Calu3 (cell line): ENCODE results near the gene SPATA6L. TPM values are rescaled to one million over a fixed set of nuclear protein-coding genes. Genes with fewer than 3 reads are reported as not detected.

Experiments
- BruUV-seq: library from RNA; stranded (reverse); fragments of 400-500 nt; replicated peaks from 2 replicates; lab custom pipeline; 2021; lab: Mats Ljungman, UMichigan
- CTCF ChIA-PET: fragments of 300-600 bp; sonication (Branson Sonifier 250); formaldehyde crosslinking; loops from one replicate; lab custom pipeline; 2022; ENCODE audit warnings: antibody characterized with exemption; lab: Charles Lee
- DNase-seq: peaks from one replicate; pipeline ENCODE4 v3.0.0; 2022
- H3K27ac Mint-ChIP-seq: one replicate; pipeline ENCODE4 v1.8.0; 2022; ENCODE audit warnings: mixed read lengths; ENCODE audit not compliant: unreplicated experiment
- H3K27me3 Mint-ChIP-seq: one replicate; pipeline ENCODE4 v1.8.0; 2022; ENCODE audit warnings: mixed read lengths; ENCODE audit not compliant: unreplicated experiment
- H3K36me3 Mint-ChIP-seq: one replicate; pipeline ENCODE4 v1.8.0; 2022; ENCODE audit warnings: mild to moderate bottlenecking, moderate library complexity, mixed read lengths; ENCODE audit not compliant: insufficient read depth, unreplicated experiment
- H3K4me1 Mint-ChIP-seq: one replicate; pipeline ENCODE4 v1.8.0; 2022; ENCODE audit warnings: mild to moderate bottlenecking, low read depth, mixed read lengths; ENCODE audit not compliant: unreplicated experiment
- H3K4me3 Mint-ChIP-seq: one replicate; pipeline ENCODE4 v1.8.0; 2022; ENCODE audit warnings: mild to moderate bottlenecking, low read depth, moderate library complexity, mixed read lengths; ENCODE audit not compliant: unreplicated experiment
- H3K9me3 Mint-ChIP-seq: one replicate; pipeline ENCODE4 v1.8.0; 2022; ENCODE audit warnings: low read depth, mixed read lengths; ENCODE audit not compliant: unreplicated experiment
- CTCF ChIP-seq: fragments of 200-600 bp; IDR thresholded peaks from one replicate; pipeline ENCODE4 v1.8.0; 2022; ENCODE audit warnings: antibody characterized with exemption; ENCODE audit not compliant: unreplicated experiment
- intact Hi-C: fragments of 100-400 bp; cut with micrococcal nuclease; formaldehyde crosslinking; loops from one replicate; pipeline ENCODE4 v1.10.0; 2022; ENCODE audit not compliant: unreplicated experiment
- total RNA-seq: library from RNA; stranded (reverse); gene quantifications from 2 replicates; pipeline ENCODE4 v1.2.3, GENCODE V29; 2022

The SPATA6L gene
- total RNA-seq, 1 experiment from 2014 or later: 5.7 TPM

DNA sequence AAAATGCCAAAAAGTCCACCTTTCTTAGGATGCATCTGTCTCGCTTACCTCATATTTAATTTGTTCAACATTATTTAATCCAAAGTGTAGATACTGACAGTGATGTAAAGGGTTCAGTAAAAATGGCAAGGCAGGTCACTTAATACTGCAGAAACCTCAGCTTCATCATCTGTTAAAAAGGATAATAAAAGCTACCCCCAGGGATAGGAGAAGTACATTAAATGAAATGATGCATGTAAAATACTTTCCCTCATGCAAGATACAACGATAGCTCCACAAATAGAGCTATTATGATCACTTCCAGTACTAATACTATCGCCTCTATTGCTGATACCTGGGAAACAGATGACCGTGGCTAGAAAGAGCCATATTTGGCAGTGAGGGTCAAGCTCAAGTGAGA, 93.1 kb downstream of the SPATA6L start:
- Mint-ChIP-seq H3K27me3 (no peaks in the 10 kb centered on the region), H3K4me1 (no peaks in the 10 kb centered on the region), H3K9me3 (no peaks in the 10 kb centered on the region), H3K4me3 (no peak overlapping the region), H3K27ac (no peak overlapping the region), H3K36me3 (peaks cover 34% of the 10 kb centered on the region)
- DNase-seq: no peak
- BruUV-seq: no TSS peak
- intact Hi-C loops: no loop called here
- CTCF ChIA-PET: no interaction called here
- TF ChIP-seq CTCF: no peak

- Mint-ChIP-seq H3K27ac (no peak overlapping the region), H3K9me3 (no peaks in the 10 kb centered on the region), H3K36me3 (peaks cover 26% of the 10 kb centered on the region), H3K4me1 (no peaks in the 10 kb centered on the region), H3K27me3 (no peaks in the 10 kb centered on the region), H3K4me3 (no peak overlapping the region)
- intact Hi-C loops: no loop called here
- CTCF ChIA-PET: no interaction called here
- DNase-seq: no peak
- no peak for TF ChIP-seq CTCF
- BruUV-seq: no TSS peak
These were observed 94.0 kb downstream of the SPATA6L start for GRCh38 chr9:4572184-4572826.

DNA sequence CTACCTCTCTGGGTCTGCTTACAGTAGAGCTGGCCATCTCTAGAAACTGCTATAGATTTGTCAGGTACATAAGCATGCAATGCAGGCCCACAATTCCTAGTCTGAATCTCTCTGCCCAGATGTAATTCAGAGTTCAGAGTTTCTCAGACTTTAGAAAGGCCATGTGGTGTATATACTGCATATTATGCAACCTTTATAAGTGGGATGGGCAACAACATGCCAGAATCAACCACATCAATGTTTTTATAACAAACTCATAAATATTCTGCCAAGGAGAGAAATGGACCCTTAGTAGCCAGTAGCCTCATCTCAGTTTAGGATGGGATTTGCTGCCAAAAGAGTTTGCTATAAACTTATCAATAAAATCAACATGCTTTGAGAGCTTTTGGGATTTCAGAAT, 97.2 kb downstream of the SPATA6L start:
- H3K27me3 Mint-ChIP-seq: no peaks in the 10 kb centered on the region
- no TSS peak for BruUV-seq
- CTCF ChIA-PET: no interaction called here
- H3K36me3 Mint-ChIP-seq: peaks cover 35% of the 10 kb centered on the region
- no peak for TF ChIP-seq CTCF
- no peak for DNase-seq
- H3K4me3 Mint-ChIP-seq: no peak overlapping the region
- H3K27ac Mint-ChIP-seq: no peak overlapping the region
- no peaks in the 10 kb centered on the region for H3K9me3 Mint-ChIP-seq
- no peaks in the 10 kb centered on the region for H3K4me1 Mint-ChIP-seq
- intact Hi-C loops: no loop called here

DNA sequence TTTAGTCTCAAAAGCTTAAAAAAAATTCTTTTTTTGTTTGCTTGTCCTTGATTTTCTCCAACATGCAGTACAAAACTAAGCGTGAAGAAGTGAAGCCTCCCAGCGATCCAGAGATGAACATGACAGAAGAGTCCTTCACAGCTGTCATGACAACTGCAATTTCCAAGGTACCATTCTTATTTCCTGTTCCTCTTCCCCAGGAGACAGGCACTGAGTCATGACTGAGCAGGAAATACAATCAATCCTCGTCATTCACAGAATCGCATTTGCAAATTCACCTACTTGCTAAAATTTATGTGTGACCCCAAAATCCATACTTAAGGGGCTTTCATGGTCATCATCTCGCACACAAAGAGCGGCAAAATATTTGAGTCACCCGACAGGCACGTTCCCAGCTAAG, 98.7 kb downstream of the SPATA6L start:
- no TSS peak for BruUV-seq
- TF ChIP-seq CTCF: no peak
- peaks cover 43% of the 10 kb centered on the region for H3K36me3 Mint-ChIP-seq
- intact Hi-C loops: no loop called here
- no peak for DNase-seq
- H3K27ac Mint-ChIP-seq: no peak overlapping the region
- H3K27me3 Mint-ChIP-seq: no peaks in the 10 kb centered on the region
- no peaks in the 10 kb centered on the region for H3K9me3 Mint-ChIP-seq
- no peak overlapping the region for H3K4me3 Mint-ChIP-seq
- H3K4me1 Mint-ChIP-seq: no peaks in the 10 kb centered on the region
- CTCF ChIA-PET: interaction anchor here (1.0 kb wide), 1 partner anchor 25 kb away, joined by 3 read pairs; no protein-coding TSS in a partner anchor
